Measurements from ENCODE around the gene OR2A14. TPM values are rescaled to one million over a fixed set of nuclear protein-coding genes. Genes with fewer than 3 reads are reported as not detected.

OR2A14 gene
- total RNA-seq, 4 donors from 2014 or later: not detected

- Histone ChIP-seq H3K27me3 (no peaks in the 10 kb centered on the region), H3K36me3 (no peaks in the 10 kb centered on the region), H3K27ac (no peak overlapping the region), H3K4me3 (no peak overlapping the region), H3K9me3 (no peaks in the 10 kb centered on the region), H3K4me1 (no peaks in the 10 kb centered on the region)
- TF ChIP-seq EP300 (IDR thresholded peaks at IDR 0.05) (no peak), POLR2AphosphoS5 (IDR thresholded peaks at IDR 0.05) (no peak), POLR2A (IDR thresholded peaks at IDR 0.05) (no peak), CTCF (IDR thresholded peaks at IDR 0.05) (no peak)
- no peak for DNase-seq (ENCODE audit: low spot score in 2 of 2)
- WGBS: 71% methylated on average over 2 of the region's 2 CpGs
These were observed 7.8 kb downstream of the OR2A14 start for GRCh38 chr7:144130730-144131129.

GRCh38 chr7:144132262-144132661 lies 9.3 kb downstream of the OR2A14 start:
- no peak overlapping the region for H3K4me3 ChIP-seq
- H3K36me3 ChIP-seq: no peaks in the 10 kb centered on the region
- H3K4me1 ChIP-seq: no peaks in the 10 kb centered on the region
- H3K27ac ChIP-seq: no peak overlapping the region
- H3K27me3 ChIP-seq: no peaks in the 10 kb centered on the region
- TF ChIP-seq CTCF (IDR thresholded peaks at IDR 0.05): no peak
- TF ChIP-seq POLR2A (IDR thresholded peaks at IDR 0.05): no peak
- no peak for TF ChIP-seq POLR2AphosphoS5 (IDR thresholded peaks at IDR 0.05)
- TF ChIP-seq EP300 (IDR thresholded peaks at IDR 0.05): no peak
- WGBS: 57% methylated on average over 3 of the region's 3 CpGs
- no peak for DNase-seq (ENCODE audit: low spot score in 2 of 2)
- H3K9me3 ChIP-seq: no peaks in the 10 kb centered on the region

- Histone ChIP-seq H3K9me3 (no peaks in the 10 kb centered on the region), H3K27me3 (no peaks in the 10 kb centered on the region), H3K4me1 (no peaks in the 10 kb centered on the region), H3K27ac (no peak overlapping the region), H3K36me3 (no peaks in the 10 kb centered on the region), H3K4me3 (no peak overlapping the region)
- DNase-seq (ENCODE audit: low spot score in 2 of 2): no peak
- no peak for TF ChIP-seq POLR2AphosphoS5 (IDR thresholded peaks at IDR 0.05)
- TF ChIP-seq EP300 (IDR thresholded peaks at IDR 0.05): no peak
- TF ChIP-seq POLR2A (IDR thresholded peaks at IDR 0.05): no peak
- TF ChIP-seq CTCF (IDR thresholded peaks at IDR 0.05): no peak
- 77% methylated on average over 6 of the region's 6 CpGs for WGBS
These were observed 10.3 kb downstream of the OR2A14 start for GRCh38 chr7:144133307-144133706.

GRCh38 chr7:144134116-144134515 lies 11.1 kb downstream of the OR2A14 start:
- H3K36me3 ChIP-seq: no peaks in the 10 kb centered on the region
- H3K4me1 ChIP-seq: no peaks in the 10 kb centered on the region
- no peaks in the 10 kb centered on the region for H3K9me3 ChIP-seq
- TF ChIP-seq POLR2A (IDR thresholded peaks at IDR 0.05) (no peak), EP300 (IDR thresholded peaks at IDR 0.05) (no peak), POLR2AphosphoS5 (IDR thresholded peaks at IDR 0.05) (no peak), CTCF (IDR thresholded peaks at IDR 0.05) (no peak)
- H3K27me3 ChIP-seq: no peaks in the 10 kb centered on the region
- no peak overlapping the region for H3K4me3 ChIP-seq
- DNase-seq (ENCODE audit: low spot score in 2 of 2): no peak
- no peak overlapping the region for H3K27ac ChIP-seq
- 82% methylated on average over 1 of the region's 1 CpG for WGBS

GRCh38 chr7:144137501-144137900 lies 14.5 kb downstream of the OR2A14 start:
- Histone ChIP-seq H3K36me3 (no peaks in the 10 kb centered on the region), H3K9me3 (no peaks in the 10 kb centered on the region), H3K27me3 (no peaks in the 10 kb centered on the region), H3K27ac (no peak overlapping the region), H3K4me3 (no peak overlapping the region), H3K4me1 (no peaks in the 10 kb centered on the region)
- TF ChIP-seq POLR2AphosphoS5 (IDR thresholded peaks at IDR 0.05): no peak
- no peak for TF ChIP-seq POLR2A (IDR thresholded peaks at IDR 0.05)
- TF ChIP-seq CTCF (IDR thresholded peaks at IDR 0.05): no peak
- no peak for TF ChIP-seq EP300 (IDR thresholded peaks at IDR 0.05)
- 62% methylated on average over 1 of the region's 1 CpG for WGBS
- DNase-seq (ENCODE audit: low spot score in 2 of 2): no peak

Data from suprapubic skin (tissue), 4 donors.